Thoracic aorta (tissue), 2 donors: ENCODE results near the gene ADCY10. TPM values are rescaled to one million over a fixed set of nuclear protein-coding genes. Genes with fewer than 3 reads are reported as not detected.

Experiments used
- ATAC-seq: fragments of 150-250 bp; one replicate; pipeline ENCODE4 v1.8.0; 2017; ENCODE audit warnings: low read depth; ENCODE audit not compliant: insufficient number of reproducible peaks, low FRiP score
- DNase-seq: peaks from one replicate; pipeline ENCODE4 v3.0.0-alpha.2; 2020; ENCODE audit warnings: low spot score
- H3K27ac ChIP-seq, 2 donors: fragments of 200-600 bp; sonication (generic); 1 replicate in 1 of 2; 2 replicates in 1 of 2; pipeline ENCODE4 v1.5.1; 2016; ENCODE audit warnings: mild to moderate bottlenecking in 2 of 2, moderate library complexity in 2 of 2
- H3K27me3 ChIP-seq: fragments of 200-600 bp; sonication (generic); replicated peaks from 2 replicates; pipeline ENCODE4 v1.6.0; 2016; ENCODE audit warnings: mild to moderate bottlenecking; ENCODE audit not compliant: insufficient read depth
- H3K36me3 ChIP-seq: fragments of 200-600 bp; sonication (generic); one replicate; pipeline ENCODE4 v1.5.1; 2016
- H3K4me1 ChIP-seq, 2 donors: fragments of 200-600 bp; sonication (generic); 1 replicate in 1 of 2; 2 replicates in 1 of 2; pipeline versions ENCODE4 v1.5.1 to v1.6.0; 2016; ENCODE audit warnings: low read depth in 2 of 2, mild to moderate bottlenecking in 1 of 2; ENCODE audit not compliant: control insufficient read depth in 1 of 2
- H3K4me3 ChIP-seq: fragments of 200-600 bp; sonication (generic); 2 replicates; pipeline ENCODE4 v1.5.1; 2016; ENCODE audit warnings: mild to moderate bottlenecking
- H3K9me3 ChIP-seq: fragments of 200-600 bp; sonication (generic); 2 replicates; pipeline ENCODE4 v1.5.1; 2016
- CTCF ChIP-seq: fragments of 200-600 bp; sonication (generic); IDR thresholded peaks from one replicate; pipeline ENCODE4 v1.5.1; 2019; ENCODE audit warnings: antibody characterized with exemption
- total RNA-seq, 2 donors: library from RNA; depleted of rRNA; stranded (reverse); fragments of >200 nt; gene quantifications; one replicate each; pipeline versions ENCODE4 v1.1.0 to v1.2.3, GENCODE V29; 2016

Gene ADCY10
- total RNA-seq, 2 donors from 2014 or later, result 0.54 TPM; not detected in 1

GRCh38 chr1:167860231-167860923, 53.6 kb downstream of the ADCY10 start:
- H3K9me3 ChIP-seq, result no peaks in the 10 kb centered on the region
- ATAC-seq, result no peak

GRCh38 chr1:167856711-167857418, 57.1 kb downstream of the ADCY10 start:
- no peaks in the 10 kb centered on the region for H3K9me3 ChIP-seq

More at GRCh38 chr1:167860231-167860923, 53.6 kb downstream of the ADCY10 start:
- no peaks in the 10 kb centered on the region for H3K36me3 ChIP-seq
- peaks cover 0 to 5% of the 10 kb centered on the region in 2 donors for H3K4me1 ChIP-seq
- DNase-seq, result no peak
- H3K27ac ChIP-seq, result no peak overlapping the region
- no peak for TF ChIP-seq CTCF
- no peak overlapping the region for H3K4me3 ChIP-seq
- no peaks in the 10 kb centered on the region for H3K27me3 ChIP-seq

GRCh38 chr1:167854184-167854583, 59.8 kb downstream of the ADCY10 start:
- no peak for TF ChIP-seq CTCF
- no peaks in the 10 kb centered on the region for H3K27me3 ChIP-seq
- no peak overlapping the region for H3K27ac ChIP-seq
- no peaks in the 10 kb centered on the region for H3K9me3 ChIP-seq
- H3K4me3 ChIP-seq, result no peak overlapping the region
- peaks cover 0 to 5% of the 10 kb centered on the region in 2 donors for H3K4me1 ChIP-seq
- no peak for DNase-seq
- ATAC-seq, result no peak
- no peaks in the 10 kb centered on the region for H3K36me3 ChIP-seq

More at GRCh38 chr1:167856711-167857418, 57.1 kb downstream of the ADCY10 start:
- H3K4me3 ChIP-seq, result no peak overlapping the region
- H3K27me3 ChIP-seq, result no peaks in the 10 kb centered on the region
- H3K4me1 ChIP-seq, result peaks cover 0 to 5% of the 10 kb centered on the region in 2 donors
- TF ChIP-seq CTCF, result no peak
- no peak for ATAC-seq
- H3K27ac ChIP-seq, result no peak overlapping the region
- DNase-seq, result no peak
- no peaks in the 10 kb centered on the region for H3K36me3 ChIP-seq

GRCh38 chr1:167849666-167850065, 64.3 kb downstream of the ADCY10 start:
- Histone ChIP-seq H3K27me3 (no peaks in the 10 kb centered on the region), H3K4me1 (no peaks in the 10 kb centered on the region)
- no peak for DNase-seq

More at GRCh38 chr1:167849666-167850065, 64.3 kb downstream of the ADCY10 start:
- Histone ChIP-seq H3K27ac (no peak overlapping the region), H3K36me3 (no peaks in the 10 kb centered on the region), H3K4me3 (no peak overlapping the region), H3K9me3 (no peaks in the 10 kb centered on the region)
- TF ChIP-seq CTCF, result no peak
- no peak for ATAC-seq
